Upper lobe of left lung (tissue), 6 donors: ENCODE data around the gene DUSP18. TPM values are rescaled to one million over a fixed set of nuclear protein-coding genes. Genes with fewer than 3 reads are reported as not detected.

ENCODE experiments used
- ATAC-seq, 2 donors: fragments of 200-7000 bp; cut with Tn5 transposase; one replicate each; pipeline ENCODE4 v1.9.1; 2022; ENCODE audit warnings: mild to moderate bottlenecking in 2 of 2, moderate library complexity in 2 of 2; ENCODE audit not compliant: low FRiP score in 2 of 2
- DNase-seq, 2 donors: peaks; one replicate each; pipeline ENCODE4 v3.0.0-alpha.2; 2019 to 2020
- H3K27ac ChIP-seq, 4 donors: fragments of 200-600 bp; sonication (generic); one replicate each; pipeline ENCODE4 v1.5.1; 2016 to 2019
- H3K27me3 ChIP-seq, 4 donors: fragments of 200-600 bp; sonication (generic); one replicate each; pipeline ENCODE4 v1.5.1; 2017 to 2019
- H3K36me3 ChIP-seq, 4 donors: fragments of 200-600 bp; sonication (generic); one replicate each; pipeline ENCODE4 v1.5.1; 2016 to 2019
- H3K4me1 ChIP-seq, 4 donors: fragments of 200-600 bp; sonication (generic); one replicate each; pipeline ENCODE4 v1.5.1; 2018 to 2019
- H3K4me3 ChIP-seq, 4 donors: fragments of 200-600 bp; sonication (generic); one replicate each; pipeline ENCODE4 v1.5.1; 2017 to 2019; ENCODE audit warnings: mild to moderate bottlenecking in 2 of 4, moderate library complexity in 1 of 4
- H3K9me3 ChIP-seq, 4 donors: fragments of 200-600 bp; sonication (generic); one replicate each; pipeline ENCODE4 v1.5.1; 2018 to 2019
- EP300 ChIP-seq, 4 donors: sonication (generic); formaldehyde crosslinking; IDR thresholded peaks; one replicate each; pipeline ENCODE4 v1.5.1; 2017; ENCODE audit warnings: antibody characterized with exemption in 4 of 4, control low read depth in 2 of 4
- POLR2A ChIP-seq, 4 donors: fragments of 450-650 bp; IDR thresholded peaks; one replicate each; pipeline ENCODE4 v1.5.1; 2016 to 2017; ENCODE audit warnings: antibody characterized with exemption in 4 of 4, mild to moderate bottlenecking in 2 of 4
- POLR2AphosphoS5 ChIP-seq, 2 donors: sonication (generic); formaldehyde crosslinking; IDR thresholded peaks; one replicate each; pipeline ENCODE4 v1.5.1; 2017; ENCODE audit warnings: antibody characterized with exemption in 2 of 2
- WGBS, 2 donors: methylation state at CpG; one replicate each; pipeline ENCODE4 v1.1.5; 2017 to 2018; 5-methylcytosine and 5-hydroxymethylcytosine counted together
- total RNA-seq, 6 donors: library from RNA; depleted of rRNA in 4 of 6; stranded (reverse); fragments of >200 nt in 4 of 6; gene quantifications; one replicate each; pipeline versions ENCODE4 v1.1.0 to v1.2.1, GENCODE V29; 2016 to 2021
- TF ChIP-seq, protein P1 (sequence below), 6 experiments: fragments of 450-650 bp in 4 of 6; fragments of 200-600 bp in 2 of 6; sonication (generic) in 2 of 6; IDR thresholded peaks; one replicate each; pipeline ENCODE4 v1.5.1; 2016 to 2019; ENCODE audit warnings: antibody characterized with exemption in 6 of 6
- donor health status: DM: no; HTN: no; CAD: no; lungs with moderate emphysema.
- donor health status: DM: no; HTN: yes; CAD: no; lungs with severe emphysema.

The DUSP18 gene
- total RNA-seq, 6 donors from 2014 or later: 13.0 to 40.9 (median 29.4) TPM

DNA sequence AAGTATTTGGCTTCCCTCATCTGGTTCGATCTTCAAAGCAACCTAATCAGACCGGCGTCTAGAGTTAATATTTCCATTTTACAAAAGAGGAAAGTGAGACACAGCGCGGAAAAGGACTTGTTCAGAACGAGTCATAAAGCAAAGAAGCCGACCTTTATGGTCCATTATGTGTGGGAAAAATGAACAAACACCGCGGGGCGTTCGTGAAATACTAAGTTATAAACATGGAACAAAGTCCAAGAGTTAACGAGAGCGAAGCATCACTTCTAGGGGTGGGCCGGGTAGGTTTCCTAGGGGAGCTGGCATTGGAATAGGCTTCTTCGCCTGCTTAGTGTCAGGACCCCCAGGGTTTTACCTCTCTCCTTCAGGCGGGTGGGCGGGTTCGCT lies 575 bp downstream of the DUSP18 start:
- peaks cover 10 to 36% (median 21%) of the 10 kb centered on the region in 4 donors for H3K4me1 ChIP-seq
- peaks cover 0 to 18% (median 16%) of the 10 kb centered on the region in 4 donors for H3K36me3 ChIP-seq
- H3K9me3 ChIP-seq: no peaks in the 10 kb centered on the region
- H3K27me3 ChIP-seq: no peaks in the 10 kb centered on the region
- ATAC-seq (no peak), DNase-seq (no peak)
- H3K4me3 ChIP-seq: peak overlapping the region; percentile 29 to 85 (median 76)
- WGBS, 2 donors: 0 to 1% methylated on average over 17 to 18 of the region's 18 CpGs
- TF ChIP-seq POLR2A (IDR thresholded peaks at IDR 0.05) (no peak), POLR2AphosphoS5 (IDR thresholded peaks at IDR 0.05) (no peak), EP300 (IDR thresholded peaks at IDR 0.05) (no peak)
- TF ChIP-seq, protein P1, sequence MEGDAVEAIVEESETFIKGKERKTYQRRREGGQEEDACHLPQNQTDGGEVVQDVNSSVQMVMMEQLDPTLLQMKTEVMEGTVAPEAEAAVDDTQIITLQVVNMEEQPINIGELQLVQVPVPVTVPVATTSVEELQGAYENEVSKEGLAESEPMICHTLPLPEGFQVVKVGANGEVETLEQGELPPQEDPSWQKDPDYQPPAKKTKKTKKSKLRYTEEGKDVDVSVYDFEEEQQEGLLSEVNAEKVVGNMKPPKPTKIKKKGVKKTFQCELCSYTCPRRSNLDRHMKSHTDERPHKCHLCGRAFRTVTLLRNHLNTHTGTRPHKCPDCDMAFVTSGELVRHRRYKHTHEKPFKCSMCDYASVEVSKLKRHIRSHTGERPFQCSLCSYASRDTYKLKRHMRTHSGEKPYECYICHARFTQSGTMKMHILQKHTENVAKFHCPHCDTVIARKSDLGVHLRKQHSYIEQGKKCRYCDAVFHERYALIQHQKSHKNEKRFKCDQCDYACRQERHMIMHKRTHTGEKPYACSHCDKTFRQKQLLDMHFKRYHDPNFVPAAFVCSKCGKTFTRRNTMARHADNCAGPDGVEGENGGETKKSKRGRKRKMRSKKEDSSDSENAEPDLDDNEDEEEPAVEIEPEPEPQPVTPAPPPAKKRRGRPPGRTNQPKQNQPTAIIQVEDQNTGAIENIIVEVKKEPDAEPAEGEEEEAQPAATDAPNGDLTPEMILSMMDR (IDR thresholded peaks at IDR 0.05): no peak
- peak overlapping the region; percentile 50 to 80 (median 70) for H3K27ac ChIP-seq

DNA sequence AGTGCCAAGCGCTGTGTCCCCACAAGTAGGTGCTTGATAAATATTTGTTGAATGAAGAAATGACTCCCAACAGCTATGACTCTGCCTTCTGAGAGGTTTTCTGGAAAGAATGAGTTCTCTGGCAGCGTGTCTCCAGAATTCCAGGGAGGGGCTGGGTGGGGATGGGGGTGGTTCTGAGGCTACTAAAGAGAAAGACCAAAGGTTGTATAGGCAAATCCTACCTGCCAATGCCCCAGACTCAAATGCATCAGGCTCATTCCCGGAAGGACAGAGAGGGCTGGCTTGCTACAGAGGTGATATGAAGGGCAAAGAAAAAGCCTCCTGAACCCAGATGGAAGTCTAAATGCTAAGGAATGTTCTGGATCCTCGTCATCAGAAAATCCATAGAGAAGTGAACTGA lies 1.9 kb downstream of the DUSP18 start:
- Histone ChIP-seq H3K4me3 (peak overlapping the region in 1 of 4 donors; percentile 68), H3K4me1 (peaks cover 10 to 36% (median 21%) of the 10 kb centered on the region in 4 donors), H3K27ac (no peak overlapping the region), H3K36me3 (peaks cover 0 to 23% (median 16%) of the 10 kb centered on the region in 4 donors), H3K9me3 (no peaks in the 10 kb centered on the region), H3K27me3 (no peaks in the 10 kb centered on the region)
- ATAC-seq (no peak), DNase-seq (no peak)
- TF ChIP-seq POLR2AphosphoS5 (IDR thresholded peaks at IDR 0.05) (no peak), EP300 (IDR thresholded peaks at IDR 0.05) (no peak), POLR2A (IDR thresholded peaks at IDR 0.05) (no peak)
- TF ChIP-seq, protein P1 (IDR thresholded peaks at IDR 0.05): no peak
- 82 to 94% methylated on average over 4 of the region's 4 CpGs for WGBS, 2 donors

DNA sequence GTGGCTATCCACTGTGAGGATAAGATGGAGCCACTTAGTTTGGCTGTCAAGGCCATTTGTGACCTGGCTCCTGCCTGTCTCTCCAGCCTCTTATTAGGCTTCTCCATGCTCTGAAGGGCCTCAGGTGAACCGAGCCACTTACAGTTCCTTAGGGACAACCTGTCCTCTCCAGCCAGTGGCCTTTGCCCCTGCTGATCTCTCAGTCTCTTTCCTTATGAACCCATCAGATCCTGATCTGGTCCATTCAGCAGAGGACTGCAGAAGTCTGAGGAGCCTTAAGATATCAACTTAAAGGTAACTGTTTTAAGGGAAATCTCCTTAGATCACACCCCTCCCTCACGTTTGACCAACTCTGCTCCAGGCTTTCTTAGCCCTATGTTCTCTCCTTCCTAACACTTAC lies 2.4 kb downstream of the DUSP18 start:
- Histone ChIP-seq H3K27me3 (no peaks in the 10 kb centered on the region), H3K27ac (peak overlapping the region in 1 of 4 donors; percentile 30), H3K4me1 (peaks cover 10 to 36% (median 21%) of the 10 kb centered on the region in 4 donors), H3K9me3 (no peaks in the 10 kb centered on the region), H3K36me3 (peaks cover 0 to 23% (median 16%) of the 10 kb centered on the region in 4 donors), H3K4me3 (no peak overlapping the region)
- TF ChIP-seq, protein P1 (IDR thresholded peaks at IDR 0.05): no peak
- TF ChIP-seq POLR2AphosphoS5 (IDR thresholded peaks at IDR 0.05): no peak
- no peak for TF ChIP-seq EP300 (IDR thresholded peaks at IDR 0.05)
- TF ChIP-seq POLR2A (IDR thresholded peaks at IDR 0.05): no peak
- DNase-seq: no peak
- ATAC-seq: no peak
- 70 to 82% methylated on average over 2 of the region's 2 CpGs for WGBS, 2 donors

DNA sequence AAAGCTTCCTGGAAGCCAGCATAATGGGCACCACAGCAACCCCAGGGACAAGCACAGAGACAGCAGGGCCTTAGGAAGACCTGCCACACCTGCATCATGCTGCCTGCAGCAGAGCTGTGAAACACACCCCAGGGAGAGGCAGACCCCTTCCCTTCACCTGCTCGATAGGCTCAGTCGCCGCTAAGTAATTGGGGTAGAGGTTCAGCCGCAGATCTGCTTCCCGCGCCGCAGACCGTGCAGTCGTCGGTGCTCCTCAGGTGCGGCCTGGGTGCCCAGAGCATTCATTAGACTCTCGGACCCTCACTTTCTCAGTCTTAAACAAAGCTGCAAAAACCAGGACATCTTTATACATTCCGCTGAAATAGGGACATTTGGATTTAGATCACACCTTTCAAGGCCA lies 2.9 kb downstream of the DUSP18 start:
- WGBS, 2 donors: 97 to 98% methylated on average over 13 of the region's 13 CpGs
- H3K4me3 ChIP-seq: no peak overlapping the region
- ATAC-seq: no peak
- H3K4me1 ChIP-seq: peaks cover 10 to 36% (median 21%) of the 10 kb centered on the region in 4 donors
- no peaks in the 10 kb centered on the region for H3K9me3 ChIP-seq
- H3K27ac ChIP-seq: no peak overlapping the region
- no peaks in the 10 kb centered on the region for H3K27me3 ChIP-seq
- peak in 1 of 2 donors; percentile 59 for DNase-seq
- TF ChIP-seq POLR2AphosphoS5 (IDR thresholded peaks at IDR 0.05): no peak
- TF ChIP-seq, protein P1 (IDR thresholded peaks at IDR 0.05): no peak
- no peak for TF ChIP-seq EP300 (IDR thresholded peaks at IDR 0.05)
- peaks cover 0 to 23% (median 16%) of the 10 kb centered on the region in 4 donors for H3K36me3 ChIP-seq

DNA sequence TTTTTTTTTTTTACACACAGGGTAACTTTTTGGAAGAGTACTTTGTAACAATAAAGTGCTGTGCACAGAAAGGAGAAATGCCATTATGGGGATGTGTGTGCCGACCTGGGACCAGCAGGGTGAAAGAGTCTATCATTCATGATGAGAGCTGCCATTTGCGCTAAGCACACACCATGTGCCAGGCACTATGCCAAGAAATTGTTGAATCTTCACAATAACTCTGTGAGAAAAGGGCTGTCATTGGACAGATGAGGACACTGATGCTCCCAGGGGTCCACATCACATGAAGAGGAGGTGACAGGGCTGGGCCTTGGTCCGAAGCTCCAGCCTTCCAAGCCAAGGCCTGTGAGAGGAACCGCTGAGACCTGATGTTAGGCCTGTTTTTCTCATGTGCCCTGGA lies 5.6 kb downstream of the DUSP18 start:
- ATAC-seq (no peak), DNase-seq (no peak)
- no peak overlapping the region for H3K4me3 ChIP-seq
- H3K27me3 ChIP-seq: no peaks in the 10 kb centered on the region
- H3K4me1 ChIP-seq: peaks cover 4 to 24% (median 13%) of the 10 kb centered on the region in 4 donors
- WGBS, 2 donors: 93 to 95% methylated on average over 4 of the region's 4 CpGs
- peaks cover 0 to 23% (median 16%) of the 10 kb centered on the region in 4 donors for H3K36me3 ChIP-seq
- no peak overlapping the region for H3K27ac ChIP-seq
- no peaks in the 10 kb centered on the region for H3K9me3 ChIP-seq
- TF ChIP-seq EP300 (IDR thresholded peaks at IDR 0.05) (no peak), POLR2A (IDR thresholded peaks at IDR 0.05) (no peak), POLR2AphosphoS5 (IDR thresholded peaks at IDR 0.05) (no peak)
- TF ChIP-seq, protein P1 (IDR thresholded peaks at IDR 0.05): no peak
